Mesodermal cell (in vitro differentiated cells): Measurements from ENCODE around the gene ASTN2.

ENCODE experiments used
- H3K27ac ChIP-seq: 2 replicates; pipeline ENCODE4 v1.7.0; 2013; ENCODE audit warnings: mild to moderate bottlenecking, low read depth, low read length, moderate library complexity; ENCODE audit not compliant: severe bottlenecking
- H3K36me3 ChIP-seq: 2 replicates; pipeline ENCODE4 v1.7.1; 2013; ENCODE audit warnings: mild to moderate bottlenecking, low read length, moderate library complexity; ENCODE audit not compliant: control insufficient read depth, insufficient read depth
- H3K4me1 ChIP-seq: one replicate; pipeline ENCODE4 v1.7.1; 2013; ENCODE audit warnings: mild to moderate bottlenecking, low read length; ENCODE audit not compliant: insufficient read depth, control insufficient read depth, poor library complexity, severe bottlenecking
- H3K4me3 ChIP-seq: 2 replicates; pipeline ENCODE4 v1.7.0; 2013; ENCODE audit warnings: low read length, control low read depth, mild to moderate bottlenecking; ENCODE audit not compliant: insufficient read depth, poor library complexity, severe bottlenecking; ENCODE audit errors: extremely low read depth
- H3K9me3 ChIP-seq: 2 replicates; pipeline ENCODE4 v1.7.1; 2013; ENCODE audit warnings: mild to moderate bottlenecking, low read length, moderate library complexity; ENCODE audit not compliant: control insufficient read depth
- WGBS, 2 experiments: methylation state at CpG; one replicate each; pipeline ENCODE4 v1.1.5; 2013; ENCODE audit warnings: missing lambda C conversion rate in 2 of 2; ENCODE audit not compliant: insufficient coverage in 2 of 2; 5-methylcytosine and 5-hydroxymethylcytosine counted together

Gene ASTN2

DNA sequence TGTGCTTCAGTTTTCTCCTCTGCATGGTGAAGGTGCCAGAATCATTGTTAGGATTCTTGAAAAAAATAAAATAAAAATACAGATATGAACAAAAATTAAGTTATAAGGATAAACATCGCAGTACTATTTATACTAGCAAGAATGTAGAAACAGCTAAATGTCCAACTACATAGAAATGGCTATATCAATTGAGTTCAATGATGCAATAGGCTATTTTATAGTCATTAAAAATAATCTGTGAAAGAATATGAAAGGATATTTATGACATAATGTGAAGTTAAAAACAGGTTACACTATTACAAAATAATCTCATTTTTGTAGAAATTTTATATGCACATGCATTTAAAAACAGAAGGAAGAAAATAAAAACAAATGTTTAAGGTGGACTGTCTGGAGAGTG, 926.5 kb downstream of the ASTN2 start:
- no peak overlapping the region for H3K27ac ChIP-seq
- H3K9me3 ChIP-seq = no peaks in the 10 kb centered on the region
- H3K4me1 ChIP-seq = peaks cover 8% of the 10 kb centered on the region
- no peaks in the 10 kb centered on the region for H3K36me3 ChIP-seq
- no peak overlapping the region for H3K4me3 ChIP-seq
- no CpG with 5 or more reads among the region's 1 CpG for WGBS, 2 experiments

DNA sequence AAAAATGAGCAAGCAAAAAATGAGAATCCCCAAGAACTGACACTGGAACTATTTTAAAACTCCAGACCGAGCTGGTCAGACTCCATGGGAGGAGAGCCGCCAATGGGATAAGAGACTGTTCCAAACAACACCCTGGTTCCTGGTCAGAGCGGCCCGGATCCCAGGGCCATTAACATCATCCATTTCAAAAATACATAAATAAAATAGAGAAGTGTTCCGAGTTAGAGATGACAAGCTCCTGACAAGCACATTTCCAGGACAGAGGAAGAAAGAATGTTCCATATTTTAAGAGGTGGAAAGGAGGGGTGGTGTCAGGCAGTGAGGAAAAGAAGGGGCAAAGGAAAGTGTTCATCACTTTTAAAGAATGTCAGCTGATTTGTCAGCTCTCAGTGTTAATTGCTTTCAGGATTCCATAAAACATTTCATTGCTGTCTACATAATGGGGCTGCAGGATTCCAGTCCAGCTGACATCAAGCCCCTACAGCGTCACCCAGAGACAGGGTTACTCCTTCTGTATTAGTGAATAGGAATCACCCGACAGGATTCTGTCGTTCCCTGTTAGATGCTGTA, 930.3 kb downstream of the ASTN2 start:
- H3K9me3 ChIP-seq = no peaks in the 10 kb centered on the region
- H3K36me3 ChIP-seq = no peaks in the 10 kb centered on the region
- no peak overlapping the region for H3K4me3 ChIP-seq
- H3K27ac ChIP-seq = no peak overlapping the region
- H3K4me1 ChIP-seq = peaks cover 8% of the 10 kb centered on the region
- 87 to 89% methylated on average over 3 of the region's 8 CpGs for WGBS, 2 experiments

DNA sequence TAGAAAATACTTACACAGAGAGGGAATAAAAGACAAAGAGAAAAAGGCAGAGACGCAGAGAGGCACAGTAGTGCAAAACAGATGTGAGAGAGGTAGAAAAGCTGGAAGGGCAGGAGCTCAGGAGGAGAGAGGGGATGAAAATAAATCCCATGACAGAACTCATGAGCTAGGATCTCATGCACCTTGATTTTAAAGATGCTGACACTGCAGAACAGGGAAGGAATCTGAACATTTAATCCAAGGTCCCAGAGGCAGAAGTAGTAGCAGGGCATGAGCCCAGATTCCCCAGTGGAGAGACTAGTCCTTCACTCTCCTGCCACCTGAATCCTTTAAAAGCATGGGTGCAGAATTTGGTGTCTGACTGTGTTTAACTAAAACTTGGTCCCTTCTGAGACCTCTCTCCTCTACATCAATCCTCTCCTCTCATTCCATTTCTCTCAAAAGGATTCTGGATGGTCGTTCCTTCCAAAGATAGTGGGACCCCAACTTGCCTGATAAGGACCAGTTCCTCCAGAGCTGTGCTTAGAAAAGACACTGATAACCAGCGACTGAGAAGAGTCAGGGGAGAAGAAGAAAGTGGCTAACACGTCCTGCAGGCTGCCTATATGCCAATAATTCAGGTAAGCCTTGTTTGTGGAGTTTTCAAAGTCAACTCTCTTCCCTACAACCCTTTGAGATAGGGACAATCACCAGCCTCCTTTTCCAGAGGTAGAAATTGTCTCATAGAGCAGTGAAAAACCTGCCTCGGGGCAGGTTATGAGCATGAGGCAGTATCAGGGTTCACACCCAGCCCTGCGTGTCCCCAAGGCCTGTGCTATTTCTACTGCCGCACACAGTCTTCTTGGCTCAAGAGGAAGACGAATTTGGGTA, 931.0 kb downstream of the ASTN2 start:
- Histone ChIP-seq H3K36me3 (no peaks in the 10 kb centered on the region), H3K4me1 (peaks cover 8% of the 10 kb centered on the region), H3K9me3 (no peaks in the 10 kb centered on the region), H3K4me3 (no peak overlapping the region), H3K27ac (no peak overlapping the region)
- 83 to 85% methylated on average over 7 of the region's 8 CpGs for WGBS, 2 experiments

DNA sequence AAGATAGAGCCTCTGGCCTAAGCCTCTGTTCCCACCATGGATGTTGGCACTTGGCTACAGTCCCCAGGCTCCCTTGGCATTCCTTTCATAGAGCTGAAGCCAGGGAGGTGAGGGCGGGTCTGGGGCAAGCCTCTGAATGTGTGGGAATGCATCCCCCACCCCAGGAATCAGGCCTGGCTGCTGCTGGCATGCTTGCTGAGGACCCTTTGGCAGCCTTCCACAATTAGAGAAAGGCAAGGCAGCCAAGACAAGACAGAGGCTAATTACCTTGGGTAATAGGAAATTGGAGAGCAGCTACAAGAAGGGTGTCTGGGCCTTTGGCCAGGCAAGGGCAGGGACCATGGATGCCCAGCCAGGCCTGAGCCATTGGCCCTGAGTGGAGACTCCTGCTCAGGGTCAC, 932.1 kb downstream of the ASTN2 start:
- H3K9me3 ChIP-seq = no peaks in the 10 kb centered on the region
- H3K4me3 ChIP-seq = no peak overlapping the region
- peaks cover 8% of the 10 kb centered on the region for H3K4me1 ChIP-seq
- no peaks in the 10 kb centered on the region for H3K36me3 ChIP-seq
- H3K27ac ChIP-seq = no peak overlapping the region
- 82% methylated on average over 1 of the region's 1 CpG; no CpG with 5 or more reads in 1 of the 2 experiments for WGBS, 2 experiments

DNA sequence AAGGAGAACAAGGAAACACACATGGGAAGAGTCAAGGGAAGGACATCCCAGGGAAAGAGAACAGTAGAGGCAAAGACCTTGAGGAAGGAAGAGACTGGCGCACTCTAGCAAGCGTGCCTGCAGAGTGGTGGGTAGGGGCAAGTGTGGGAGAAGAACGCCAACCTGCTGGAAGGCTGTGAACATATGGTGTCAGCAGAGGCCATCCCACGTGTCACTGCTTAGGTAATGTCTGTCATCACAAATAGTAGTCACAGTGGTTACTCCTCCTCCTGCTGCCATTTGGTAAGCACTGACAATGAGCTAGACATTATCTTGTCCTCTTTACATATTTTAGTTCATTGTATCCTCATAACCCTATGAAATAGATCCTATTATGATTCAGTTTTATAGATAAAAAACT, 934.2 kb downstream of the ASTN2 start:
- no peaks in the 10 kb centered on the region for H3K9me3 ChIP-seq
- H3K36me3 ChIP-seq = no peaks in the 10 kb centered on the region
- H3K4me1 ChIP-seq = peaks cover 17% of the 10 kb centered on the region
- H3K4me3 ChIP-seq = no peak overlapping the region
- no peak overlapping the region for H3K27ac ChIP-seq
- WGBS, 2 experiments = 96% methylated on average over 4 of the region's 4 CpGs

DNA sequence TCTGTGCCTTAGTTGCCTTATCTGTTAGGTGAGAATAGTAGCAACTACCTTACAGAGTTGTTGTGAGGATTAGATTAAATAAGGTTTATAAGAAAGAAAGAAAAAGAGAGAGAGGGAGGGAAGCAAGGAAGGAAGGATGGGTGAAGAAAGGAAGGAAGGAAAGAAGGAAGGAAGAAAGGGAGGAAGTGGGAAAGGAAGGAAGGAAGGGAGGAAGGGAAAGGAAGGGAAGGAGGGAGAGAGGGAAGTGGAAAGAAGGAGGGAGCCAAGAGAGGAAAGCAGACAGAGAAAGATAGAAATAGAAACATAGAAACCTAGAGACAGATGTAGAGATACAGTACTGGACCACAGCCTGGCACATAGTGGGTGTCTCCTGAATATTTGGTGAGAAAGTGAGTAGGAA, 934.9 kb downstream of the ASTN2 start:
- H3K27ac ChIP-seq = no peak overlapping the region
- no peak overlapping the region for H3K4me3 ChIP-seq
- peaks cover 17% of the 10 kb centered on the region for H3K4me1 ChIP-seq
- no peaks in the 10 kb centered on the region for H3K36me3 ChIP-seq
- H3K9me3 ChIP-seq = no peaks in the 10 kb centered on the region

DNA sequence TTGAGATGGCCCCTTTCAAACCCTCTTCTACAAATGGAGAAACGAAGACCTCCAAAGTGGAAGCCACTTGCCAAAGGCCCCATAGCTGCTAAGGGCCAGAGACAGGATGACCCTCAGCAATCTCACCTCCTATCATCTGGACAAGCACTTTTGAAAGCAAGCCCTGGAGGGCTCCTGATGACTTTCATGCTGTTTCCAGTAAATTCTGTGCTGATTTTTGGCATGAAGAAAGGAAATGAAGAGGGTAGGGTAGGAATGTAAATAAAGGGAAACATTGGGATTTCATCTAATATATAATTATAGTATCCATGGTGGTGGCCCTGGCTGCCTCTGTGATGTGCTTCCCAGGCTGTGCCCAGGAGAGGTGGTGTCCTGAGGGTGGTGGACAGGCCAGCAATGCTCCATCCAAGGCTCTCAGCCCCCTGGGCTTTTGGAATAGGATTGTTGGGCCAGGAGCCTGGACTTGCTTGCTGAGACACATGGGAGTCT, 935.8 kb downstream of the ASTN2 start:
- Histone ChIP-seq H3K4me3 (no peak overlapping the region), H3K27ac (no peak overlapping the region), H3K4me1 (peaks cover 17% of the 10 kb centered on the region), H3K36me3 (no peaks in the 10 kb centered on the region), H3K9me3 (no peaks in the 10 kb centered on the region)
- 86 to 100% methylated on average over 1 of the region's 1 CpG for WGBS, 2 experiments

DNA sequence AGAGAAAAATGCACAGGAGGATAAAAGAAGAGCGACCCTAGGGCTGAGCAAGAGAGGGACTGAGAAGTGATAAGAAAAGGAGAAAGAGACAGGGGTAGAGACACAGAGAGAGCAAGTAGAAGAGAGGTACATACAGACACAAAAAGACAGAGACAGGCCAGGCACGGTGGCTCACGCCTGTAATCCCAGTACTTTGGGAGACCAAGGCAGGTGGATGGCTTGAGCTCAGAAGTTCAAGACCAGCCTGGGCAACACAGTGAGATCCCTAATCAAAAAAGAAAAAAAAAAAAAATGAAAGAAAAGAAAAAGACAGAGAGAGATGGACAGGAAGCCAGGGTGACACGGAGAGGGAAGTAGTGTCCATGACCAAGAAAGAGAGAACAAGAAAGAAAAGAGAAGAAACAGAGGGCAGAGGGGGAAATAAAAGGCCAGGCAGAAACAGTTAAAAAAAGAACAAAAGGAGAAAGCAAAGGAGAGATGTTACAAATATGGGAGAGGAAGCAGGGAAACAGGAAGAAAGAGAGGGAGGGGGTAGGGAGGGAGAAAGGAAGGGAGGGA, 937.2 kb downstream of the ASTN2 start:
- H3K4me1 ChIP-seq = peaks cover 9% of the 10 kb centered on the region
- no peak overlapping the region for H3K4me3 ChIP-seq
- no peak overlapping the region for H3K27ac ChIP-seq
- no peaks in the 10 kb centered on the region for H3K9me3 ChIP-seq
- H3K36me3 ChIP-seq = no peaks in the 10 kb centered on the region
- WGBS, 2 experiments = 92 to 95% methylated on average over 3 to 4 of the region's 4 CpGs

DNA sequence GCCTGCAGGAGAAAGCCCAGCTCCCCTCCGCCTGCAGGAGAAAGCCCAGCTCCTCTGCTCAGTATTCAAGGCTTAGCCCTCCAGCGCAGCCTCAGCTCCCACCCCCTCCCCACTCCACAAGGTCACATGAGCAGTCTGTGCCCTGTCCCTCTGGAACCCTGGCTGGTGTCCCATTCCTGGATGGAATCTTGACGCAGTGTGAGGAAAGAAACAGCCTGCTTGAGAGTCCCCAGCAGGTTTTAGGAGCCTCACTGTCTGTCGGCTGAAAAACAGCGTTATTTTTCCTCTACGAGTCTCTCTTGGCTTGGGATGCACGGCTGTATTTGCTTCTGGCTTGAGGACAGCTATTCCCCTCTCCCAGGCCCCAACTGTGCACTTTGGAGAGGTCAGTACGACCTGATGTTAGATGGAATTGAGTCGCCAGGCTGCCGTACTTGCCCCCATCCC, 937.9 kb downstream of the ASTN2 start:
- Histone ChIP-seq H3K36me3 (no peaks in the 10 kb centered on the region), H3K27ac (peak overlapping the region; percentile 45), H3K4me1 (peaks cover 11% of the 10 kb centered on the region), H3K9me3 (no peaks in the 10 kb centered on the region), H3K4me3 (no peak overlapping the region)
- 71 to 90% methylated on average over 5 to 7 of the region's 10 CpGs for WGBS, 2 experiments

DNA sequence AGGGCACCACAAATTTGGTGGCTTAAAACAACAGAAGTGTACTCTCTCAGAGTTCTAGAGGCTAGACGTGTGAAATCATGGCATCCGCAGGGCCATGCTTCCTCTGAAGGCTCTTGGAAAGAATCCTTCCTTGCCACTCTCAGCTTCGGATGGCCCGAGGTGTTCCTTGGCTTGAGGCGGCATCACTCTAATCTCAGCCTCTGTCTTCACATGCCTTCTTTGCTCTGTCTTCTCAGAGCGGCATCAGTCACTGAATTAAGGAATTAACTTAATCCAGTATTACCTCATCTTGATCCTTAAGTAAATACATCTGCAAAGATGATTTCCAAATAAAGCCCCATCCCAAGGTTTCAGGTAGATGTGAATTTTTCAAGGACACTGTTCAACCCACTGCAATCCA, 938.9 kb downstream of the ASTN2 start:
- no peaks in the 10 kb centered on the region for H3K36me3 ChIP-seq
- 88 to 94% methylated on average over 6 of the region's 6 CpGs for WGBS, 2 experiments
- H3K9me3 ChIP-seq = no peaks in the 10 kb centered on the region
- H3K27ac ChIP-seq = no peak overlapping the region
- H3K4me3 ChIP-seq = no peak overlapping the region
- H3K4me1 ChIP-seq = peaks cover 20% of the 10 kb centered on the region

DNA sequence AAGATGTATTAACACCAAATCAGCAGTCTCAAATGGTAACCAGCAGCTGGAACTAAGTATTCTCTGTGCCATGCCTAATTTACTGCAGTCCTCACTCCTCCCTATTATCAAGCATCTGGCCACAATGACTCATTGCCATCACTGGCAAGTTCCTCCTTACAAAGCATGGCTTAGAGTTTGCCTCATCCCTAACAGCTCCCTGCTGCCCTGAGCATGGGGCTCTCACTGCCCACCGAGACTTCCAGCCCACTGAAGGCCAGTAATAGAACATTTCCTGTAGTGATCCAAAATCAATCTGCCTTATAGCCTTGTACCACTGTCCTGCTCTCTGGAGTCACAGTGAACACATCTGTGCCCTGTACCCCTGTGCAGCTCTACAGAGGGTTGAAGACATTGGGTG, 939.7 kb downstream of the ASTN2 start:
- H3K4me3 ChIP-seq = no peak overlapping the region
- H3K36me3 ChIP-seq = no peaks in the 10 kb centered on the region
- no peak overlapping the region for H3K27ac ChIP-seq
- H3K9me3 ChIP-seq = no peaks in the 10 kb centered on the region
- 100% methylated on average over 1 of the region's 1 CpG for WGBS, 2 experiments
- H3K4me1 ChIP-seq = peaks cover 26% of the 10 kb centered on the region
